SU-DHL-6 (cell line): ENCODE data around the gene TMCO4.

Experiments used
- H2AFZ ChIP-seq: fragments of 200-600 bp; sonication (generic); 2 replicates; pipeline ENCODE4 v1.6.1; 2014; ENCODE audit warnings: low read depth, mild to moderate bottlenecking, moderate library complexity, mixed read lengths, antibody characterized with exemption, low read length; ENCODE audit not compliant: severe bottlenecking
- H3F3A ChIP-seq: fragments of 200-600 bp; shearing (Covaris generic); 2 replicates; pipeline ENCODE4 v1.6.0; 2016; ENCODE audit warnings: antibody characterized with exemption, mild to moderate bottlenecking; ENCODE audit not compliant: insufficient read depth
- H3K27ac ChIP-seq: fragments of 200-600 bp; sonication (generic); 2 replicates; pipeline ENCODE4 v1.5.1; 2016; ENCODE audit warnings: low read depth, mild to moderate bottlenecking, low read length, moderate library complexity, mixed read lengths
- H3K27me3 ChIP-seq: fragments of 200-600 bp; sonication (generic), shearing (Covaris generic); 2 replicates; pipeline ENCODE4 v1.6.0; 2014; ENCODE audit warnings: mild to moderate bottlenecking, low read length
- H3K36me3 ChIP-seq: fragments of 200-600 bp; sonication (generic); 2 replicates; pipeline ENCODE4 v1.6.1; 2014; ENCODE audit warnings: mild to moderate bottlenecking, low read length, mixed read lengths
- H3K4me2 ChIP-seq: fragments of 300-600, 200-600 bp; shearing (Covaris generic), sonication (generic); 2 replicates; pipeline ENCODE4 v1.6.0; 2014; ENCODE audit warnings: low read length, low read depth, mild to moderate bottlenecking; ENCODE audit not compliant: poor library complexity, severe bottlenecking
- H3K4me3 ChIP-seq: fragments of 200-600 bp; sonication (generic); 2 replicates; pipeline ENCODE4 v1.5.1; 2014; ENCODE audit warnings: antibody characterized with exemption, low read length, mild to moderate bottlenecking, mixed read lengths; ENCODE audit not compliant: insufficient read depth, poor library complexity, severe bottlenecking
- H3K79me2 ChIP-seq: fragments of 200-600 bp; sonication (generic); 2 replicates; pipeline ENCODE4 v1.6.1; 2014; ENCODE audit warnings: mild to moderate bottlenecking, low read length, moderate library complexity; ENCODE audit not compliant: insufficient read depth
- H3K9ac ChIP-seq: fragments of 200-600 bp; sonication (generic); 2 replicates; pipeline ENCODE4 v1.7.0; 2014; ENCODE audit warnings: mild to moderate bottlenecking, low read length
- H3K9me2 ChIP-seq: fragments of 200-600 bp; sonication (generic); replicated peaks from 2 replicates; pipeline ENCODE4 v1.6.1; 2014; ENCODE audit warnings: low read length; ENCODE audit not compliant: insufficient read depth
- H3K9me3 ChIP-seq: fragments of 200-600 bp; sonication (generic); 2 replicates; pipeline ENCODE4 v1.6.1; 2014; ENCODE audit warnings: low read length, mixed read lengths; ENCODE audit not compliant: insufficient read depth
- H4K20me1 ChIP-seq: fragments of 200-600 bp; sonication (generic); 2 replicates; pipeline ENCODE4 v1.6.1; 2014; ENCODE audit warnings: low read depth, mild to moderate bottlenecking, antibody characterized with exemption, low read length, moderate library complexity, mixed read lengths
- EZH2phosphoT487 ChIP-seq: fragments of 200-600 bp; sonication (generic), shearing (Covaris generic); conservative IDR thresholded peaks from 2 replicates; pipeline ENCODE4 v1.6.1; 2018; ENCODE audit warnings: mild to moderate bottlenecking, antibody characterized with exemption, low read length, moderate library complexity, mixed read lengths
- TF ChIP-seq, protein P1 (sequence below): fragments of 200-600 bp; sonication (generic); IDR thresholded peaks from one replicate; pipeline ENCODE4 v1.5.1; 2017; ENCODE audit warnings: antibody characterized with exemption, mild to moderate bottlenecking, low read length, moderate library complexity; ENCODE audit not compliant: insufficient read depth, poor library complexity, severe bottlenecking

Gene TMCO4

DNA sequence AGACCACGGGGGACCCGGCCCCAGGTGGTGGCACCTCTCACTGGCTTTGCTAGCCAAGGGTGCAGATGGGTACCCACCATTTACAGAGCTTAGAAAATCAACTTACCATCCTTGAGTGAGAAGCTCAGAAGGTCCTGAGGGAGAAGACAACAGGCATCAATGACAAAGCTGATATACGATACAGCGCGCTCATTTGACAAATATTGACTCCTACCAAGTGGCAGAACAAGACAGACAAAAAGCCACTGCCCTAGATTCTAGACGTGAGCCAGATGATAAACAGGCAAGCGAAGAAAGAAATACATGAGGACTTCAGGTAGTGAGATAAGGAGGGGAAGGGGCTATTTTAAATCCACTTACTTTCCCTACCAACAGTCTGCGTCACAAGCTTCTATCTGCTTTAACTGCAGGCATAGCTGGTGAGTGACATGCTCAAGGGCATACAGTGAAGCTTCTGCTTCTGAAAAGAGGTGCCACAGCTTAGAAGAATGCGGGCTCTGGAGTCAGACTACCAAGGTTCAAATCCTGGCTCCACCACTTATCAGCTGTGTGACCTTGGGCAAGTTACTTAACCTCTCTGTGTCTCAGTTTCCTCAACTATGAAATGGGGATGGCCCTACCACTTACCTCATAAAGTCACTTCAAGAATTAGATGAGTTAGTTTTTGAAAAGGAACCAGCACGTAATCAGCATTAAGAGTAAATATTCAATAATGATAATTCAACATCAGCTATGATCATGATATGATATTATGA is 29.1 kb downstream of the TMCO4 start:
- no peaks in the 10 kb centered on the region for H3F3A ChIP-seq
- H3K36me3 ChIP-seq: no peaks in the 10 kb centered on the region
- no peaks in the 10 kb centered on the region for H3K9me3 ChIP-seq
- no peaks in the 10 kb centered on the region for H4K20me1 ChIP-seq
- H3K9ac ChIP-seq: no peak overlapping the region
- H3K9me2 ChIP-seq: no peaks in the 10 kb centered on the region
- no peak overlapping the region for H3K27ac ChIP-seq
- no peak for TF ChIP-seq EZH2phosphoT487
- no peak overlapping the region for H2AFZ ChIP-seq
- H3K4me3 ChIP-seq: no peak overlapping the region
- no peaks in the 10 kb centered on the region for H3K27me3 ChIP-seq
- H3K79me2 ChIP-seq: no peaks in the 10 kb centered on the region
- H3K4me2 ChIP-seq: no peak overlapping the region

DNA sequence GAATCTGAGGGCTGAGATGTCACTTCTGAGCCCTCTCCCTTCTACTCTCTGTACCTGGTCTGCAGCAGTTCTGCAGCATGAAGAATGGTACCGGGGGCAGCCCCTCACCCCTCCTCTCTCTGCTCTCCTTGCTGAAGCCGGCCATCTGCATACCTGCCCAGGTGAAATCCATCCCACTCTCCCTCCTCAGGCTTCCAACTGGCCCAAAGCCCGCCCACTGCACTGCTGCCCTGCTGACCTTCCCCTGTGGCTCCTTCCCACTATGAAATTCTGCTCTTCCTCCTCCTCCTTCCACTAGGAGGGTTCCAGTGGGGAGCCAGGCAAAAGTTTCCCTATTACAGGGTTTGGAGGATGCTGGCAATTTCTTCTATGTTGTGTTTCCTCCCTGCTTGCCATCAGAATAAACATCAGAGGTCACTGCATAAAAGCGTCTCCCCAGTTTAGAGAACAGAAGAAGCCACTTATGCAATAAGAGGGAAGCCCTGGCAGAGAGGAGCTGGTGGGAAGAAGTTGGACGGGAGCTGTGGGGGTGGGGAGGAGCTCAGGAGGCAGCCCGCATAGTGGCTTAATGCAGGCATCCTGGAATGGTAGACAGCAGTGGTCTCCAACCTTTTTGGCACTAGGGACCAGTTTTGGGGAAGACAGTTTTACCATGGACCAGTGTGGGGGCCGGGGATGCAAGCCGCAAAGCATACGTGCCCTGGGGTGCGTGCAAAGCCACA is 30.3 kb downstream of the TMCO4 start:
- Histone ChIP-seq H3K4me2 (no peak overlapping the region), H4K20me1 (no peaks in the 10 kb centered on the region), H3K9me3 (no peaks in the 10 kb centered on the region), H3K27ac (no peak overlapping the region), H3K79me2 (no peaks in the 10 kb centered on the region), H3K9me2 (no peaks in the 10 kb centered on the region), H2AFZ (no peak overlapping the region), H3K4me3 (no peak overlapping the region), H3K27me3 (no peaks in the 10 kb centered on the region), H3K36me3 (no peaks in the 10 kb centered on the region), H3K9ac (no peak overlapping the region), H3F3A (no peaks in the 10 kb centered on the region)
- TF ChIP-seq, protein P1, sequence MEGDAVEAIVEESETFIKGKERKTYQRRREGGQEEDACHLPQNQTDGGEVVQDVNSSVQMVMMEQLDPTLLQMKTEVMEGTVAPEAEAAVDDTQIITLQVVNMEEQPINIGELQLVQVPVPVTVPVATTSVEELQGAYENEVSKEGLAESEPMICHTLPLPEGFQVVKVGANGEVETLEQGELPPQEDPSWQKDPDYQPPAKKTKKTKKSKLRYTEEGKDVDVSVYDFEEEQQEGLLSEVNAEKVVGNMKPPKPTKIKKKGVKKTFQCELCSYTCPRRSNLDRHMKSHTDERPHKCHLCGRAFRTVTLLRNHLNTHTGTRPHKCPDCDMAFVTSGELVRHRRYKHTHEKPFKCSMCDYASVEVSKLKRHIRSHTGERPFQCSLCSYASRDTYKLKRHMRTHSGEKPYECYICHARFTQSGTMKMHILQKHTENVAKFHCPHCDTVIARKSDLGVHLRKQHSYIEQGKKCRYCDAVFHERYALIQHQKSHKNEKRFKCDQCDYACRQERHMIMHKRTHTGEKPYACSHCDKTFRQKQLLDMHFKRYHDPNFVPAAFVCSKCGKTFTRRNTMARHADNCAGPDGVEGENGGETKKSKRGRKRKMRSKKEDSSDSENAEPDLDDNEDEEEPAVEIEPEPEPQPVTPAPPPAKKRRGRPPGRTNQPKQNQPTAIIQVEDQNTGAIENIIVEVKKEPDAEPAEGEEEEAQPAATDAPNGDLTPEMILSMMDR: no peak
- no peak for TF ChIP-seq EZH2phosphoT487

DNA sequence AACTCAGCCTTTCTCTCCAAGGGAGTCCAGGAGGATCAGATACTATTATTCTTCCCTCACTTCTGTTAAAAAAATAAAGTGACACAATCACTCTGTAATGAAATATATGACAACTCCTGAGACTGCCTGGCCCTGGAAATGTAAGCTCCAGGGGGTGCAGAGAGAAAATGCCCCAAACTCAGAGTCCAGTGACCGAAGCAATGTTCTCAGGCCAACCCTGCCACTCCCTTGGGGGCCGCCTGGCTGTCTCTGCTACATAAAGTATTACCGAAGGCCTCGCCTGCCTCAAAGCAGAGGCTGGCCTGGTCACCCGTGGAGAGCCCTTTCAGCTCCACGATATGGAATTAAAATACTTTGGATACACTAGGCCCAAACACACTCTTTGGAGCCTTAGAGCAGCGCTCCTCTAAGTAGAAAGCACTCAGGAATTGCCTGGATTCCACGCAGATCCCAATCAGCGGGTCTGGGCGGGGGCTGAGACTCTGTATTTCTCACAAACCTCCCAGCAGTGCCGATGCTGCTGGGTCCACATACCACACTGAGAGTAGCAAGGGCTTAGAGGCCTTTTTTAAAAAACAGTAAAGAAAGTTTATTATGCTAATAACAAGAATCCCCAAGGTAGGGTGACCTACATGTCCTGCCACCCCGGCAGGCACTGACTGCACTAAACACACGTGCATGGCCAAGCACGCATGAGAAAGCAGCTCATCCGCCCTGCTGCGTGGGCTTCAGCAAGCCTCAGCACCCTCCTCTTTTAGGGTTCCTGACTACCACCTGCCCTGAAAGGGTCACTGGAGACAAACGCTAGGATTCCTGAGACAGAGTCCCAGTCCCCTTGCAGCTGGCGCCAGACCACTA is 31.1 kb downstream of the TMCO4 start:
- Histone ChIP-seq H3K4me3 (no peak overlapping the region), H3K9me3 (no peaks in the 10 kb centered on the region), H3K9ac (no peak overlapping the region), H3K9me2 (no peaks in the 10 kb centered on the region), H3K27ac (no peak overlapping the region), H3K36me3 (no peaks in the 10 kb centered on the region), H4K20me1 (no peaks in the 10 kb centered on the region), H2AFZ (no peak overlapping the region), H3K79me2 (no peaks in the 10 kb centered on the region), H3K27me3 (no peaks in the 10 kb centered on the region), H3F3A (no peaks in the 10 kb centered on the region), H3K4me2 (no peak overlapping the region)
- TF ChIP-seq, protein P1: no peak
- no peak for TF ChIP-seq EZH2phosphoT487
